NCI-H1417 treated with DMSO at 0.1 percent for 48 hours (cell line): ENCODE data around the gene SNRPD3.

Experiments
- DNase-seq: peaks from one replicate; lab custom pipeline; 2025; lab: John Stamatoyannopoulos, UW

Gene SNRPD3

DNA sequence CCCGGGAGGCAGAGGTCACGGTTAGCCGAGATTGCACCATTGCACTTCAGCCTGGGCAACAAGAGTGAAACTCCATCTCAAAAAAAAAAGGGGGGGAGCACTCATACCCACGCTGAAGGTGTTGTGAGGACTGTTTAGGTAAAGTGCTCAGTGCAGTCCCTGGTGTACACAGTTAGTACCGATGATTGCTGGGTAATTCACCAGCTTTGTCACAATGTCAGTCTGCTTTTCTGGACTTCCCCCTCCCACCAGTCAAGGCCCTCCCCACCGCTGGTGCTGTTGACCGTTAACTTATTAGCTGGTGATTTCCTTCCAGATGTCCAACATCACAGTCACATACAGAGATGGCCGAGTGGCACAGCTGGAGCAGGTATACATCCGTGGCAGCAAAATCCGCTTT, 11.9 kb downstream of the SNRPD3 start:
- no peak for DNase-seq

DNA sequence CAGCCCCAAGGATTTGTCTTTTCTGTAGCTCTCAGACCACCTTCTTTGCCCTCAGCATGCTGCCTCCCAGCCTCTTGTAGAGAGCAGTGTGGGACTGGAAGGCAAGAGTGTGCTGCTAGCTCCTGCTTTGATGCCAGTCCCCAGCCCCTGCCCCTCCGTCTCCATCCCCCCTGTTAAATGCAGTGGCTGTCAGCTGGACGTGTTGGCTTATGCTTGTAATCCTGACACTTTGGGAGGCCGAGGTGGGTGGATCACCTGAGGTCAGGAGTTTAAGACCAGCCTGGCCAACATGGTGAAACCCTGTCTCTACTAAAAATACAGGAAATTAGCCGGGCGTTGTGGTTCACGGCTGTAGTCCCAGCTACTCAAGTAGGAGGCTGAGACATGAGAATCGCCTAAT, 15.5 kb downstream of the SNRPD3 start:
- DNase-seq = no peak

DNA sequence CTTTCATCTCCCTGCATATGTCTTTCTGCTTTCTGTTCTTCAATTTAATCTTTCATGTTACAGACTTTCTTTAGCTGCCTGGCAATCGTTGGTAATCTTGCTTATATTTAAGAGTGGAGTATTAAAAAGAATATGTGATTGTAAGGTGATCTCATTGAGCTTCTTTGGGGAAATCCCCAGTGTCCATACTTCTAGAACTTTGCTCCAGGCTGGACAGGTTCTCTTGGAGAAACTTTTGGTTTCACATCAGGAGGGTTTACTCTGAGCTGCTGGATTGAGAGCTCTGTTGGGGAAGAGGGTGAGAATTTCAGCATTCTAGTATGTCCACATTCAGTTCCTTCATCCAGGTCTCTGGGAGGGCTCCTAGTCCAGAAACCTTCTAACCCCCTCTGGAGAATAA, 21.0 kb downstream of the SNRPD3 start:
- no peak for DNase-seq

DNA sequence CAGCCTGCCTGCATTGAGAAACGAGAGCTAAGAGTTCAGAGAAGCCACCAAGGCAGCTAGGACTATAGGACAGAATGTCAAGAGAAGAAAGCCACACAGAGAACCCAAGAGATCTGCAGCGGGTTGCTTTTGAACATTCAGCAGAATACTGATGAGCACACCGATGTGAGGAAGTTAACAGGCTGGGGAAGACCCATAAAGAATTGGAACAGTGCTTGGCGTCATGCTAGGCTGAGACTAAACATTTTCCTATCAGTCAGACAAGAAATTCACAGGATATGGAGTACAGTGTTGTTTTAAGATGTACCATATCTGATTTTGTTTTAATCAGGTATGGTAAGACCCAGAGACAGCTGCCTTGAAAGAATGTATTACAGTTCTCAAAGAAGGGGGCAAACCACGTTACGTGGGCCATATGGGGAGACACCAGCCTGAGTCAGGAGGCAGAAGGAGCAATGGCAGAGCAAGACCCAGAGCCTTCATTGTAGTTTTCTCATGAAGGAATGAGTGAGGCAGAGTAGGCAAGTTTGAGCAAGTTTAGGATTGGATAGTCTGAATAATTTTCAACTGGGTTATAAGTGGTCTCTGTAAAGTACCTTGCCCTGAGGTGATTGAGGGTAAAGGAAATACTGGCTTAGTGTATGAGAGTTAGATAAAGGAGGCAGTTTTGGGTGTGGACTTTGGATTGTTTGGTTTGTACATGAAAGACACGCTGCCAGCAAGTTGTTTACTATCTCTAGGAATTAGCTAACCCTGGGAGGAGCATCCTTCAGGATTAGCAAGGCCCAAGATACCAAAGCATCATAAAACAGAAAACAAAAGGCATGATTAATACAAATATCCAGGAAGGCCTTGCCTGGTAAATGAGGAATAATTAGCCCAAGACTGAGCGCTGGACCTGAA, 22.8 kb downstream of the SNRPD3 start:
- DNase-seq = no peak

DNA sequence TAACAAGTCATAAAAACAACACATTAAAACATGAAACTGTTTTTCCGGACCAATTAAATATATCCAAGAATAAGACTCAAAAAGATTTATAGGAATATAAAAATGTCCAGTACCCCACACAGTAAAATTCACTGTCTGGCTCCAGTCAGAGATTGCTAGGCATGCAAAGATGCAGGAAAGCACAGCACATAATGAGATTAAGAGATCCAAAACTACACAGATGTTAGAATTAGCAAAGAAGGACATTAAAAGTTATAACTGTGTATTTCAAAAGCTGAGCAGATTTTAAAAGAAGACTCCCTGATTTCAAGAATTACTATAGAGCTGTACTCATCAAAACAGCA, 23.4 kb downstream of the SNRPD3 start:
- no peak for DNase-seq

DNA sequence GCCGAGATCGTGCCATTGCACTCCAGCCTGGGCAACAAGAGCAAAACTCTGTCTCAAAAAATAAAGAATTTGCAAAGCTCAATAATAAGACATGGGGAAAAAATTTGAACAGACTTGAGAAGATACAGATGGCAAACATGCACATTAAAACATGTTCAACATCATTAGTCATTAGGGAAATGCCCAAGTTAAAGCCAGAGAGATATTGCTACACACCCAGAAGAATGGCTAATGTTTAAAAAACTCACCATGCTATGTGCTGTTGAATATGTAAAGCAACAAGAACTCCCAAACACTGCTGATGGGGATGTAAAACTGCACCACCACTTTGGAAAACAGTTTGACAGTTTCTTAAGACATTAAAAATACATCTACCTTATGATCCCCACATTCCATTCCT, 24.5 kb downstream of the SNRPD3 start:
- DNase-seq = no peak

DNA sequence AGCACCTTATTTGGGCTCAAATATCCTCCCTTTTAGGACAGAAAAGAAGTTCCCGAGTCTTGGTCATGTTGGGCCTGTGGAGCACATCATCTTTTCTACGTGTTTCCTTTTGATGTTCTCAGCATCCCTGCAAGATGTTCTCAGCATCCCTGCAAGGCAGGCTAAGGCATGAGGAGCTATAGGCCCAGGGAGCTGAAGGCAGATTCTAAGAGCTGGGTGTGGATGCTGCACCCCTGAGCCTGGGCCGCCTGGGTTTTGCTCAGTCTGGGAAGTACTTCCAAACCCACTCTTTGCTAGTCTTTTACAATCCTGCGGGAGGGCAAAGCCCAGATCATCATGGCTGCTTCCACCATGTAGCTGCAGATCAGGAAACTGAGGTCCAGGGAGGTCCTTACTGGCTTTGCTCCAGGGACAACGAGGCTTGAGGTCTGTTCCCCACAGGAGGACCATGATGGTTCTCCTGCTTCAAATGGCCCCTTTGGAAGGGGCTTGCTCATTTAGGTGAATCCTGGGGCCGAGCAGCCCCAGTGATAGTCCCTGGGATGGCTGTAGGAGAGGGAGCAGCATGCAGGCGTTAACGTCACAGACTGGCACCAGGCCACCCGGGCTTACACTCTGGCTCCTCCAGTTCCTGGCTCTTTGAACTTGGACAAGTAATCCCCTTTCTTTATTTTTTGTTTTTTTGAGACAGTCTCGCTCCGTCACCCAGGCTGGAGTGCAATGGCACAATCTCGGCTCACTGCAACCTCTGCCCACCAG, 26.4 kb downstream of the SNRPD3 start:
- DNase-seq = no peak

DNA sequence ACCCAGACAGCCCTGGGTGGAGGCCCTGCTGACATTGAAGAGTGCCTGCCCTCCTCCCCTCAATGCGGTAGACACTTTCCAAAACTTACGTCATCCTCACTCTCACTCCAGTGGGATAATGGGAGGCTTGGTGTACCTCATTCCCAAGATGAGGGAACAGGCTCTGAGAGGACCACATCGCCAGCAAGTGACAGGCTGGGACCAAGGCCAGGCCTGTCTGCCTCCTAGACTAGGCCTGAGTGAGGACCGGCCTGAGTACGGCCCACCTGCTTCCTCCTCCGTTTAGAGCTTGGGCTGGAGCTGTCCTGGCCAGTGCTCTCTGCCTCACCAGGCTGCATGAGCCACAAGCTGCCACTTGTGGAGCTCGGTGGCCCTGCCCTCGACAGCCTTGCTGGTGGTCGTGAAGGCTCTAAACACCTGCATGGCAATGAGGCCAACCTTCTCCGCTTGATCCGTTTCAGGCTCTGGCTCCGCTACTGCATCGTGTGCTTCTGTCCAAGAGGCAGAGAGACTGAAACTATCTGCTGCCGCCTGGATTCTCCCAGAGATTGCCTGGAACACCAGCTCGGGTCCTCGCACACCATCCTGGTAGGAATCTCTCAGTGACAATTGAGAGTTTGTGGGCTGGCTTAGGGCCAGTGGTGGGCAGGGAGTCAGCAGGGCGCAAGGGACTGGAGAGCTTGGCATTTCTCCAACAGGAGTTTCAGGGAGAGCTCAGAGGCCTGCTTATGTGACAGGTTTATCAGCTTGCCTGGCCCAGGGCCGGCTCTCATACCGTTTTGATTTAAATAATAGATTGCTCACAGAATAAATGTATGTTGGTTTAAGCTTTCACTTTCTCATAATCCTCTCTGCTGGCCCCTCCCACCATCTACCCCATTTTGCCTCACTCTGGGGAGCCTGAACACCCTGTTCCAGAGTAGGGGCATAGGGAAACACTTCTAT, 27.7 kb downstream of the SNRPD3 start:
- no peak for DNase-seq

DNA sequence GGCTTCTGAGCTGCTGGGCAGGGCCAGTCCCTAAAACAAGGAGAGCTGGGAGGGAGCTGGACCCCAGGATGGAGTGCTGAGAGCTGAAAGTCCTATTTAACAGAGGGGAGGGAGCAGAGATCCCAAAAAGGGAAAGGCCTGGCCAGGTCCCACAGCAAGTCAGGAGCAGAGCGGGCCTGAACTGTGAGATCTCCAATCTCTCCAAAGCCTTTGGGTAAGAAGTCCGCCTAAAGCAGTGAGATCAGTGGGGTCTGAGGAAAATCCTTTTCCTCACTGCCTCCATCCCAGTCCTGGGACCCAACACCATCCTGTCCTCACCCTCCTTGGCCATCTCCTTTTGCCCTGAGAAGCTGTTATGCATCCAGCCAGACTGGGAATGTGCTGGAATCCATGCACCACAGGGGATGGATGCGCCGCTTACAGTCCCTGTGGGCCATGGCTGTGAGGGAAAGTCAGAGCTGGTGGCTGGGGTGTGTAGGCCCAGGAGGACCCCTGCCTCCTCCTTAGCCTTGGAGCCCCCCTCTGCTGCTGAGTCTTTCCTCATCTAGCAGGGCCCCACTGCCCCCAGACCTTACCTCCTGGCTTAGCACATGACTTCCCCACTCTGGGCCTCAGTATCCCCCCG, 28.5 kb downstream of the SNRPD3 start:
- DNase-seq = no peak

DNA sequence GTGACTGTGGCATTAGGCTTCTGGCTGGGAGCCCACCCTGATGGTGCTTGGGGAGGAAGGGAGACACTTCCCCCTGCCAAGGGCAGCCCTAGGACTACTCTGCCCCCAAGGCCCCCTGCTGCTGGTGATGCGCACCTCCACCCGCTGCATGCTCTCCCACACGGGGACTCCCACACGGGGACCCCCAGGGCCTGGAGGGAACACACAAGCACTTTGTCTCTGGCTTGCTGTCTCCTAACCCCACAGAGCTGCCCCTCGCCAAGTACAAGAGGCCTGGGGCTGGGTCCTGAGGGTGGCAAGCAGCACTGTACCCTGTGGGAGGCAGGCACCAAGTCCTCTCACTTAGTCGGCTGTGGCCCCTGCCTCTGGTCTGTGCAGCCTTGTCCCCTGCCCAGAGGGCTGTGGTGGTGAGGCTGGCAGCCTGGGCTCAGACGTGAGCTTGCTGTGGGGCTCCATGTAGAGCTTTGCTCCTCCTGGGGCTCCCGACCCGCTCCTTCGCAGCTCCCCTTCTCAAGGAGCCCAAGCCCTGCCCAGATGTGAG, 29.1 kb downstream of the SNRPD3 start:
- no peak for DNase-seq

DNA sequence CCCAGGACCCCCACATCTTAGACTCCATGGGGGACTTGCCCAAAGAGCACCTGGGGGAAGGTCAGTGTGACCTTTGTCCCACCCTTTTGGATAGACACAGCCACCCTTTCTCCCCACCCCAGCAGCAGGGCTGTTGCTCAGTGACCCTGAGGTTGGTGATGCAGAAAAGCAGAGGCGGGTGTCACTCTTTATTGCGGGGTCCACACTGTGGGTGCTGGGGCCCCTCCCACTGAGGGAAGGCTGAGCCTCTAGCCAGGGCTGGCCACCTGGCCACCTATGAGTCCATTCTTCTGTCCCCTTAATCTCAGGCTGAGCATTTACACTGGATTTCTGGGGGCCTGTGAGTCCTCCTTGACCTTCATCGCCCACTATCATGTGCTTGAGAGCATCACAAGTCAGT, 29.7 kb downstream of the SNRPD3 start:
- DNase-seq = no peak

DNA sequence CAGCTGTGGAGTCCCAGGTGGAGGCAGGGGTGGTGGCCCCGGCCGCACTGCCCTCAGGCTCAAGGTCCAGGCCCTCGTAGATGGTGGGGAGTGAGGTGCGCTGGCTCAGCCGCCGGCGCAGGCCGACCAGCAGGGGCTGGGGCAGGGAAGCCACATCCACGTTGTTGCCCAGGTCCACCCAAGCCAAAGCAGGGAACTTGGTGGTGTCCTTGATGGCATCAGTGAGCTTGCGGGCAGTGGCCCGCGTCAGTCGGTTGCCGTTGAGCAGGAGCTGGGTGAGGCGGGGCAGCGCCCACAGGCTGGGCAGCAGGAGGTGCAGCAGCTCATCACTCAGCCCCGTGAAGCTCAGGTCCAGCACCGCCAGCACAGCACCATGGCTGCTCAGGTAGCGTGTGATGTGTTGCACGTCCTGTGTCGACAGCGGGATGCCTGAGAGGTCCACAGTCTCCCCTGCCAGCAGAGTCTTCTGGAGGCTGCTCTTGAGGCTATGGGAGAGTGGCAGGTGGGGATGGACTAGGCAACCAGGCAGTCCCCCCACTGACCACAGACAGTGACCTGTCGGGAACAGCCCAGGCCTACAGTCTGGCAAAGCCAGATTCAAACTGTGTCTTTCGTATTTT, 30.2 kb downstream of the SNRPD3 start:
- no peak for DNase-seq

DNA sequence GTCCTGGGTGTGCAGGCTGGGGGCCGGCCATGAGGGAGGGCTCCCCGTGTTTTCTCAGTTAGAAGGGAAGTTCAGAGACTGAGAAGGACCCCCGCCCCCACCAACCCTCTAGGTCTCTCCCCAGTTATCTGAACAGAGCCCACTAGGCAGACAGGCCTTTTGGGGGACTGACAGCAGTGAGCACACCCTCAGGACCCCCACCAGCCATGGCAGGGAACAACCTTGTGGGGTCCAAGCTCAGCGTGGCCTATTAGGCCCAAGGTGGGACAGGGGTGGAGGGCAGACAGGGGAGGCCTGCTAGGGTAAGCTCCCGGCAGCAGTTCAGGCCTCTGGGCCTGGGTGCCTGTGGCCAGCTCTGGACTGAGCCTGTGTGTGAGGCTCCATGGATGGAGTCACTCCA, 31.5 kb downstream of the SNRPD3 start:
- no peak for DNase-seq

DNA sequence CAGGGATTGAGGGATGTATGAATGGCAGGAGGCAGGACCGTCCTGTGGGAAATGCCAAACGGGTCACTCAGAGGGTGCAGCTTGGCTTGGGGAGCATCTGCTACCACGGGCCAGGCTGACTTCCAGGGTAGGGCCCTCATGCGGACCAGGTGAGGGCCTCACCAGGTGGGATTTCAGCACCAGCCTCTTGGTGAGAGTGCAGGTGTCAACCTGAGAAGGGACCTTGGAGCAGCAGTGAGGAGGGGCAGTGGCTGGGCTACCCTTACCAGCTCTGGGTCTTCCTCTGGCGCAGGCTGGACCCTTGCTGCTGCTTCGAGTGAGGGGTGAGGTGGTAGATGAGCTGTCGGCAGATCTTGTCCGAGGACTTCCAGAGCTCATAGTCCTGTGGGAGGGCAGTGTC, 32.1 kb downstream of the SNRPD3 start:
- no peak for DNase-seq

DNA sequence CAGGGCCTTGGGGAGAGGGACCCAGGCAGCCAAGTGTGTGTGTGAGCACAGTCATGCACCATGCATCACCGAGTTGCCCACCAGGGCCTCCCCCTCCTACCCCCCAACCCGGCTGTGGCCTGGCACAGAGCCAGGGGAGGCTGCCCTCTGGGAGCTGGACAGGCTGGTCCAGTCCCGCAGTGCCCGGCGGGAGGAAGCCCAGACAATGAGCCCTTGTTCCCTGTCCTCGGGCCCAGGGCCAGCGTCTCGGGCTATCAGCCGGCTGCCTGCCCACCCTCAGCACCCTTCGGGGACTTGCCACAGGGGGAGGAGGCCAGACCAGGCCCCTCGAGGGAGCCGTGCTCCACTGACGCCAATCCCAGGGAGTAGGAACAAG, 32.6 kb downstream of the SNRPD3 start:
- DNase-seq = no peak

DNA sequence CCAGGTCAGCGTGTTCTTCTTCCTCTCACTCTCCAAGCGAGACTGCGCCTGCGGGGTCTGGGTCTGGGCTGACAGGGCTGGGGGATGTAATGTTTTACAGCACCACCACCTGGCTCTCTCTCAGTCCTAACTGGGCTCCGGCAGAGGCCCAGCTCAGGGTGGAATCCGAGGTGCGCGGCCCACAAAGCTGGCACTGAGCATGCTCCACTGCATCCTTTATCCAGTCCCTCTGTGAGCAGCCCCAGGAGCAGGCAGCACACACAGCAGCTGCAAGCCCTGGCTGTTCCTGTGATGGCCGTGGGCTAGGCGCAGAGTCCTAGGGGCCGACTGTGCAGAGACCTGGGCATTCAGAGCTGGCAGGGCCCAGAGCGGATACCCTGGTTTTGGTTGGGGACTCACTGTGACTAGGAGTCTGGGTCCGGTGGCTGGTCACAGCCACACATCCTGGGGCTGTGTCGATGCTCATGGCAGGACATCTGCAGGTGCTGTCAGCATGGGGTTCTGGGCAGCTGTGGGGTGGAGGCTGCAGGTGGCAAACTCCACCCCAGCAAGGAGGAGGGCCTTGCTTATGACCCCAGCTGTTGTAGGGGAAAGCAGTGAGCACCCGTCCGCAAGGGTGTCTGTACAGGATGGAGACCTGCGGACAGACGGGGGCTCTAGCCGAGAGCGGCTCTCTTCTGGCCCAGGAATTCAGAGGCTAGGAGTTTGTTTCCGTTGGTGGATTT, 33.1 kb downstream of the SNRPD3 start:
- no peak for DNase-seq

DNA sequence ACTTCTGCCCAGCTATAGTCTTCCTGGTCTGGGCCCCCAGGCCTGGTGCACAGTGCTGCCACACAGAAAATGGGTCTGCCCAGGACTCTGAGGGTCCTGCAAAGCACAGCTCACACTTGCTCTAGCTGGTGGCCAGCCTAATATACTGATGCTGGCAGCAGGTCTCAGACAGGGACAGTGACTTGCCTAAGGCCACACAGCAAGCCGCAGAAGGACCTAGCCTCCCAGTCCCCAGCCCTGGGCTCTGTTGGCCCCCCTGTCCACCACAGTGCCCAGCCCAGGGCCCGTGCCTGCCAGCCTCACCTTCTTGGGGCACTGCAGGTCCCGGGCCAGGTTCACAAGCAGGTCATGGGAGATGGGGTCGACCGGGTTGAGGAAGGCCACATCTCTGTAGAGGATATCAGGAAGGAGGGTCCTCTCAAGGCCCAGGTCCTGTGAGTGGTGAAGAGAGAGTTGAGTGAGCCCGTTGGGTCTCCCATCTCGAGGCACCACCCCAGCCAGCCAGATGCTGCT, 33.8 kb downstream of the SNRPD3 start:
- no peak for DNase-seq

DNA sequence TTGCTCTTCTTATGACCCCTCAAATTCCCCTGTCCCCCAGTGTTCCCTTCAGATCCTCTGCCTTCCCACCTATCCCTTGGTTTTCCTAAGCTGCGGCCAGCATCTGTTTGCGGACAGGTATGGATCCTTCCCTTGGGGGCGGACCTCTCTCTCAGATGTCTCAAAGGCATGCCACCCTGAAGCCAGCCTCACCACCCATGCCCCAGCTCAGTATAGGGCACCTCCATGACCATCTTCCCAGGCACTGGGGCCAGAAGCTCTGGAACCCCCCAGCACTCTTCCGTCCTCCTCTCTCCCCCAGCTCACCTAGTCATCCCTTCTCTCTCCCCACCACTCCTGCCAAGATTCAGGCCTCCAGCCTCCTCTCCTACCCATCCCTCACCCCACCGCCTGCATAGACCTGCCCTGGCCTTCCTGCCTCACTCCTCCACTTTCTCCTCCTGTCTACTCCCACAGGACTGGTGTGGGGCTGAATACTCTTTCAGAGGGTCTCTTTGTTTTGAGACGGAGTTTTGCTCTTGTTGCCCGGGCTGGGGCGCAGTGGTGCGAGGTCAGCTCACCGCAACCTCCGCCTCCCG, 34.9 kb downstream of the SNRPD3 start:
- no peak for DNase-seq

DNA sequence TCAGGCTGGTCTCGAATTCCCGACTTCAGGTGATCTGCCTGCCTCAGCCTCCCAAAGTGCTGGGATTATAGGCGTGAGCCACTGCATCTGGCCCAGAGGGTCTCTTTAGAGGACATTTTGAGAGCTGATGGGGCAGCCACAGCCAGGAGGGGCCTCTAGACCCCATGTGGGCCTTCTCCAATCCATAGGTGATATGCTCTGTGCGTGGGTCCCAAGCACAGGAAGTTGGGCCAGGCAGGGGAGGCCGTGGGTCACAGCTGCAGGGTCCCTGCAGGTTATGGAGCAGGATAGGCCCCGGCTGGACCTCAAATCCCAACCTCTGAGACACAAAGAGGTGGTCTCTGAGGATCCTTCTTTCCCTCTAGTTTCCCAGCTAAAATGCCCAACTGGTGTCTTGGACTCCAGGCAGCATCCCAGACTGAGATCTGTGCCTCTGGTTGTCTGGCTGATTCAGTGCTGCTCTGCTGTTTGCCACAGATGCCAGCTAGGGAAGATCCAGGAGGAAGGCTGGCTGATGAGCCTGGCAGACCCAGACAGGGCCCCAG, 35.6 kb downstream of the SNRPD3 start:
- no peak for DNase-seq
